IMR-90 (cell line): Measurements from ENCODE around the gene PADI1. TPM values are rescaled to one million over a fixed set of nuclear protein-coding genes. Genes with fewer than 3 reads are reported as not detected.

ENCODE experiments used
- ATAC-seq: fragments of 200-7000 bp; cut with Tn5 transposase; 2 replicates; pipeline ENCODE4 v1.9.1; 2020; ENCODE audit warnings: low read depth, mild to moderate bottlenecking, moderate library complexity
- BruUV-seq: library from RNA; stranded (reverse); fragments of 400-500 nt; replicated peaks from 2 replicates; lab custom pipeline; 2021; lab: Mats Ljungman, UMichigan
- CTCF ChIA-PET: fragments of 300-600 bp; formaldehyde crosslinking; extraction: SDS; loops from one replicate; lab custom pipeline; 2021; ENCODE audit warnings: antibody characterized with exemption; lab: Yijun Ruan, JAX
- POLR2A ChIA-PET: fragments of 300-600 bp; sonication (Branson Sonifier 250); formaldehyde crosslinking; loops from one replicate; lab custom pipeline; 2022; ENCODE audit warnings: antibody characterized with exemption; ENCODE audit not compliant: unreplicated experiment; lab: Charles Lee
- DNase-seq: peaks from one replicate; pipeline ENCODE4 v3.0.0; 2013
- H2AFZ ChIP-seq: replicated peaks from 2 replicates; pipeline ENCODE3; 2013; ENCODE audit warnings: low read length, mild to moderate bottlenecking; ENCODE audit not compliant: poor library complexity
- H2AK5ac ChIP-seq: 2 replicates; pipeline ENCODE4 v1.6.1; 2013; ENCODE audit warnings: low read depth, low read length, inconsistent platforms
- H2AK9ac ChIP-seq: replicated peaks from 2 replicates; pipeline ENCODE3; 2013; ENCODE audit warnings: mild to moderate bottlenecking, low read depth, low read length, moderate library complexity; ENCODE audit not compliant: poor library complexity
- H2BK120ac ChIP-seq: 2 replicates; pipeline ENCODE4 v1.6.1; 2013; ENCODE audit warnings: low read depth, low read length, inconsistent platforms
- H2BK15ac ChIP-seq: 3 replicates; pipeline ENCODE4 v1.6.1; 2013; ENCODE audit warnings: low read depth, low read length, inconsistent platforms
- H2BK20ac ChIP-seq: 2 replicates; pipeline ENCODE4 v1.6.1; 2013; ENCODE audit warnings: low read depth, mild to moderate bottlenecking, inconsistent platforms, low read length, moderate library complexity
- H2BK5ac ChIP-seq: 2 replicates; pipeline ENCODE4 v1.6.1; 2013; ENCODE audit warnings: mild to moderate bottlenecking, low read depth, low read length, inconsistent platforms; ENCODE audit not compliant: poor library complexity, severe bottlenecking
- H3K14ac ChIP-seq: replicated peaks from 2 replicates; pipeline ENCODE4 v1.6.1; 2013; ENCODE audit warnings: low read depth, low read length, inconsistent platforms
- H3K18ac ChIP-seq: 2 replicates; pipeline ENCODE4 v1.6.1; 2013; ENCODE audit warnings: low read depth, low read length, control low read depth
- H3K23ac ChIP-seq: 2 replicates; pipeline ENCODE4 v1.6.1; 2013; ENCODE audit warnings: low read depth, low read length, inconsistent platforms
- H3K27ac ChIP-seq: 2 replicates; pipeline ENCODE4 v1.5.1; 2013; ENCODE audit warnings: mild to moderate bottlenecking, control low read depth, low read length; ENCODE audit not compliant: insufficient read depth
- H3K27me3 ChIP-seq: 2 replicates; pipeline ENCODE4 v1.6.1; 2013; ENCODE audit warnings: low read length; ENCODE audit not compliant: control insufficient read depth, insufficient read depth
- H3K36me3 ChIP-seq: 2 replicates; pipeline ENCODE4 v1.6.1; 2013; ENCODE audit warnings: low read length, mixed read lengths; ENCODE audit not compliant: control insufficient read depth, insufficient read depth
- H3K4ac ChIP-seq: 2 replicates; pipeline ENCODE4 v1.6.1; 2013; ENCODE audit warnings: low read depth, low read length, inconsistent platforms
- H3K4me1 ChIP-seq: 2 replicates; pipeline ENCODE4 v1.6.1; 2013; ENCODE audit warnings: low read length, mixed read lengths; ENCODE audit not compliant: control insufficient read depth, insufficient read depth
- H3K4me2 ChIP-seq: 2 replicates; pipeline ENCODE4 v1.6.1; 2013; ENCODE audit warnings: low read depth, mild to moderate bottlenecking, control low read depth, low read length, moderate library complexity
- H3K4me3 ChIP-seq: 2 replicates; pipeline ENCODE4 v1.5.1; 2013; ENCODE audit warnings: low read depth, mild to moderate bottlenecking, control low read depth, low read length, moderate library complexity; ENCODE audit not compliant: insufficient read depth
- H3K56ac ChIP-seq: 2 replicates; pipeline ENCODE4 v1.6.1; 2013; ENCODE audit warnings: low read length, inconsistent platforms; ENCODE audit not compliant: insufficient read depth; ENCODE audit errors: extremely low read depth
- H3K79me1 ChIP-seq, 2 experiments: 2 replicates each; pipeline ENCODE4 v1.6.1; 2013; ENCODE audit warnings: low read length in 2 of 2, inconsistent platforms in 1 of 2, low read depth in 1 of 2
- H3K9ac ChIP-seq: 2 replicates; pipeline ENCODE4 v1.6.1; 2013; ENCODE audit warnings: low read depth, low read length, control low read depth
- H3K9me1 ChIP-seq: 2 replicates; pipeline ENCODE4 v1.6.1; 2013; ENCODE audit warnings: low read length, inconsistent platforms; ENCODE audit not compliant: insufficient read depth
- H3K9me3 ChIP-seq: 2 replicates; pipeline ENCODE4 v1.6.1; 2013; ENCODE audit warnings: low read length; ENCODE audit not compliant: control insufficient read depth, insufficient read depth
- H4K20me1 ChIP-seq: 2 replicates; pipeline ENCODE4 v1.6.1; 2013; ENCODE audit warnings: low read length, inconsistent platforms; ENCODE audit not compliant: insufficient read depth
- H4K5ac ChIP-seq: 2 replicates; pipeline ENCODE4 v1.6.1; 2013; ENCODE audit warnings: mild to moderate bottlenecking, low read depth, low read length, control low read depth
- H4K8ac ChIP-seq, 2 experiments: 2 replicates each; pipeline ENCODE4 v1.6.1; 2013; ENCODE audit warnings: low read depth in 2 of 2, low read length in 2 of 2, control low read depth in 1 of 2, inconsistent platforms in 1 of 2
- H4K91ac ChIP-seq: 2 replicates; pipeline ENCODE4 v1.6.1; 2013; ENCODE audit warnings: low read depth, low read length, inconsistent platforms; ENCODE audit not compliant: insufficient read depth
- BHLHE40 ChIP-seq: fragments of 150-350 bp; IDR thresholded peaks from 2 replicates; pipeline ENCODE4 v1.6.1; 2016; ENCODE audit warnings: mild to moderate bottlenecking, low read depth, low read length
- CEBPB ChIP-seq: IDR thresholded peaks from 2 replicates; pipeline ENCODE4 v1.6.1; 2012; ENCODE audit warnings: low read depth, low read length, improper control_type of control experiment
- CHD1 ChIP-seq: IDR thresholded peaks from 2 replicates; pipeline ENCODE4 v1.6.1; 2012; ENCODE audit warnings: low read depth, low read length, improper control_type of control experiment
- FOS ChIP-seq: fragments of 150-350 bp; IDR thresholded peaks from 2 replicates; pipeline ENCODE4 v1.6.1; 2016; ENCODE audit warnings: low read depth, low read length
- MAFK ChIP-seq: IDR thresholded peaks from 2 replicates; pipeline ENCODE4 v1.6.1; 2012; ENCODE audit warnings: low read depth, low read length, improper control_type of control experiment
- MAZ ChIP-seq: IDR thresholded peaks from 2 replicates; pipeline ENCODE4 v1.6.1; 2012; ENCODE audit warnings: low read depth, mild to moderate bottlenecking, low read length, improper control_type of control experiment, moderate library complexity, borderline replicate concordance
- MXI1 ChIP-seq: IDR thresholded peaks from 2 replicates; pipeline ENCODE4 v1.6.1; 2012; ENCODE audit warnings: low read depth, mild to moderate bottlenecking, low read length, moderate library complexity, borderline replicate concordance
- NFE2L2 ChIP-seq: fragments of 150-350 bp; IDR thresholded peaks from 2 replicates; pipeline ENCODE4 v1.6.1; 2016; ENCODE audit warnings: low read depth, mild to moderate bottlenecking, low read length
- POLR2A ChIP-seq: IDR thresholded peaks from 2 replicates; pipeline ENCODE4 v1.6.1; 2012; ENCODE audit warnings: mild to moderate bottlenecking, low read depth, low read length
- RAD21 ChIP-seq: IDR thresholded peaks from 2 replicates; pipeline ENCODE4 v1.6.1; 2012; ENCODE audit warnings: low read length, improper control_type of control experiment
- RFX5 ChIP-seq: IDR thresholded peaks from 2 replicates; pipeline ENCODE4 v1.8.0; 2012; ENCODE audit warnings: low read depth, mild to moderate bottlenecking, low read length, moderate library complexity
- WGBS, 2 experiments: methylation state at CpG; one replicate each; pipeline versions ENCODE4 v1.1.5 to v1.1.7; 2013; ENCODE audit warnings: missing lambda C conversion rate in 2 of 2; ENCODE audit not compliant: insufficient read length in 1 of 2; ENCODE audit errors: extremely low coverage in 2 of 2; 5-methylcytosine and 5-hydroxymethylcytosine counted together
- dilution Hi-C: fragments of 300-500 bp; cut with HindIII; formaldehyde crosslinking; loops from one replicate; pipeline ENCODE4 v1.14.3; 2018; ENCODE audit warnings: low sequenced_read_pairs; ENCODE audit not compliant: unreplicated experiment
- in situ Hi-C: fragments of 300-500 bp; cut with MboI; formaldehyde crosslinking; loops from 3 replicates; pipeline ENCODE4 v1.14.3; 2019; ENCODE audit warnings: low sequenced_read_pairs, inconsistent platforms, mixed read lengths
- intact Hi-C: fragments of 100-400 bp; cut with micrococcal nuclease; formaldehyde crosslinking; loops from 2 replicates; pipeline ENCODE4 v1.10.0; 2022
- polyA plus RNA-seq, 3 experiments: library from polyadenylated mRNA; depleted of rRNA; stranded (reverse); fragments of >200 nt; gene quantifications; 2 replicates each; pipeline ENCODE4 v1.2.3, GENCODE V29; 2012; ENCODE audit warnings: low replicate concordance in 1 of 3
- total RNA-seq: library from RNA; depleted of rRNA; stranded (reverse); fragments of >200 nt; gene quantifications from 2 replicates; pipeline ENCODE4 v1.2.3, GENCODE V29; 2012
- TF ChIP-seq, protein P1 (sequence below): conservative IDR thresholded peaks from 2 replicates; pipeline ENCODE4 v1.5.1; 2012; ENCODE audit warnings: mild to moderate bottlenecking, low read depth, low read length, improper control_type of control experiment
- TF ChIP-seq, protein P2 (sequence below): fragments of 150-350 bp; IDR thresholded peaks from 2 replicates; pipeline ENCODE4 v1.6.1; 2016; ENCODE audit warnings: low read depth, mild to moderate bottlenecking, low read length, moderate library complexity, borderline replicate concordance

The PADI1 gene
- total and polyA plus RNA-seq, 2 of the 4 experiments (the other 2 are of a cell fraction), result 0.17 TPM; not detected in 1

DNA sequence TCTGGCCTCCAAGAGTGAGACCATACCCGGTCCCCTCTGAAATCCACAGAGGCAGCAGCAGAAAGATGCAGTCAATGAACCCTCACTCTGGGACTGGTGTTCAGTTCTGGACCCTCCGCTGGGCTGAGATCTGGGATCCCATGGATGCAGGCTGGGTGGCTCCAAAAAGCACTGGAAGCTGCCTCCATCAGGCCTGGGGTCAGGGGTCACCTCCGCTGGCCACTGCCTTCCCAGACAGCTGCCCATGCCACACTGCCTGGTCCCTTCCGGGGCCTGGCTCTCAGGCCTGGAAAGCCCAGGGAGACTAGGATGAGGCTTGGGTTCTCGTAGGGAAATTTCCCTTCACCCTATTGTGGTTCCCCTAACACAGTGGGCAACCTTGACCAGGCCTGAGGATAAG lies 81.7 kb downstream of the PADI1 start:
- Histone ChIP-seq H3K9me3 (no peaks in the 10 kb centered on the region; the same call in 1 of the 2 replicates), H4K8ac (no peak overlapping the region), H2AK5ac (no peak overlapping the region), H3K14ac (no peak overlapping the region), H3K36me3 (no peaks in the 10 kb centered on the region), H3K4me2 (no peak overlapping the region), H3K4me3 (no peak overlapping the region), H2BK120ac (no peak overlapping the region), H3K9me1 (no peaks in the 10 kb centered on the region), H4K20me1 (no peaks in the 10 kb centered on the region), H3K23ac (no peak overlapping the region), H3K27ac (no peak overlapping the region), H3K4ac (no peak overlapping the region), H2BK15ac (no peak overlapping the region), H3K27me3 (peaks cover 40% of the 10 kb centered on the region), H3K9ac (no peak overlapping the region), H2AFZ (no peak overlapping the region), H2BK5ac (no peak overlapping the region), H4K5ac (no peak overlapping the region), H2BK20ac (no peak overlapping the region), H3K4me1 (peaks cover 2% of the 10 kb centered on the region), H3K79me1 (no peaks in the 10 kb centered on the region), H2AK9ac (no peak overlapping the region), H3K56ac (no peak overlapping the region), H3K18ac (no peak overlapping the region), H4K91ac (no peak overlapping the region)
- WGBS, 2 experiments, result 40% methylated on average over 1 of the region's 5 CpGs; no CpG with 5 or more reads in 1 of the 2 experiments
- no peak for ATAC-seq
- ChIA-PET POLR2A (no interaction called here), CTCF (no interaction called here)
- dilution Hi-C loops (no loop called here), in situ Hi-C loops (no loop called here), intact Hi-C loops (no loop called here)
- TF ChIP-seq, protein P1, sequence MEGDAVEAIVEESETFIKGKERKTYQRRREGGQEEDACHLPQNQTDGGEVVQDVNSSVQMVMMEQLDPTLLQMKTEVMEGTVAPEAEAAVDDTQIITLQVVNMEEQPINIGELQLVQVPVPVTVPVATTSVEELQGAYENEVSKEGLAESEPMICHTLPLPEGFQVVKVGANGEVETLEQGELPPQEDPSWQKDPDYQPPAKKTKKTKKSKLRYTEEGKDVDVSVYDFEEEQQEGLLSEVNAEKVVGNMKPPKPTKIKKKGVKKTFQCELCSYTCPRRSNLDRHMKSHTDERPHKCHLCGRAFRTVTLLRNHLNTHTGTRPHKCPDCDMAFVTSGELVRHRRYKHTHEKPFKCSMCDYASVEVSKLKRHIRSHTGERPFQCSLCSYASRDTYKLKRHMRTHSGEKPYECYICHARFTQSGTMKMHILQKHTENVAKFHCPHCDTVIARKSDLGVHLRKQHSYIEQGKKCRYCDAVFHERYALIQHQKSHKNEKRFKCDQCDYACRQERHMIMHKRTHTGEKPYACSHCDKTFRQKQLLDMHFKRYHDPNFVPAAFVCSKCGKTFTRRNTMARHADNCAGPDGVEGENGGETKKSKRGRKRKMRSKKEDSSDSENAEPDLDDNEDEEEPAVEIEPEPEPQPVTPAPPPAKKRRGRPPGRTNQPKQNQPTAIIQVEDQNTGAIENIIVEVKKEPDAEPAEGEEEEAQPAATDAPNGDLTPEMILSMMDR, result no peak
- TF ChIP-seq MAZ, result no peak
- TF ChIP-seq MXI1, result no peak
- no peak for TF ChIP-seq MAFK
- TF ChIP-seq, protein P2, sequence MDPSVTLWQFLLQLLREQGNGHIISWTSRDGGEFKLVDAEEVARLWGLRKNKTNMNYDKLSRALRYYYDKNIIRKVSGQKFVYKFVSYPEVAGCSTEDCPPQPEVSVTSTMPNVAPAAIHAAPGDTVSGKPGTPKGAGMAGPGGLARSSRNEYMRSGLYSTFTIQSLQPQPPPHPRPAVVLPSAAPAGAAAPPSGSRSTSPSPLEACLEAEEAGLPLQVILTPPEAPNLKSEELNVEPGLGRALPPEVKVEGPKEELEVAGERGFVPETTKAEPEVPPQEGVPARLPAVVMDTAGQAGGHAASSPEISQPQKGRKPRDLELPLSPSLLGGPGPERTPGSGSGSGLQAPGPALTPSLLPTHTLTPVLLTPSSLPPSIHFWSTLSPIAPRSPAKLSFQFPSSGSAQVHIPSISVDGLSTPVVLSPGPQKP, result no peak
- TF ChIP-seq RFX5, result no peak
- TF ChIP-seq NFE2L2, result no peak
- TF ChIP-seq BHLHE40, result no peak
- TF ChIP-seq CHD1, result no peak
- no peak for TF ChIP-seq RAD21
- TF ChIP-seq POLR2A, result no peak
- TF ChIP-seq FOS, result no peak
- TF ChIP-seq CEBPB, result no peak
- BruUV-seq, result no TSS peak
- no peak for DNase-seq
